Endothelial cell of umbilical vein (primary cell): ENCODE results near the gene LHX3. TPM values are rescaled to one million over a fixed set of nuclear protein-coding genes. Genes with fewer than 3 reads are reported as not detected.

Experiments
- BruUV-seq: library from RNA; stranded (reverse); fragments of 400-500 nt; replicated peaks from 2 replicates; lab custom pipeline; 2021; lab: Mats Ljungman, UMichigan
- CTCF ChIA-PET: fragments of 300-600, 350-600 bp; sonication (Branson Sonifier 250); formaldehyde crosslinking; loops from one replicate; lab custom pipeline; 2021; ENCODE audit warnings: antibody characterized with exemption, inconsistent platforms; lab: Charles Lee
- POLR2A ChIA-PET: fragments of 300-600, 350-600 bp; sonication (Branson Sonifier 250); formaldehyde crosslinking; loops from one replicate; lab custom pipeline; 2021; ENCODE audit warnings: antibody characterized with exemption, inconsistent platforms; lab: Charles Lee
- DNase-seq: peaks from one replicate; pipeline ENCODE4 v3.0.0-alpha.2; 2011; ENCODE audit warnings: low read depth, low spot score
- FAIRE-seq: peaks from 2 replicates; lab custom pipeline; 2011; peaks lifted over from hg19 to GRCh38; lab: Jason Lieb, UNC
- H2AFZ ChIP-seq: 2 replicates; pipeline ENCODE4 v1.6.0; 2012; ENCODE audit warnings: low read depth, low read length, control low read depth, inconsistent platforms
- H3K27ac ChIP-seq: 2 replicates; pipeline ENCODE4 v1.5.1; 2011; ENCODE audit warnings: low read depth, mild to moderate bottlenecking, control low read depth, low read length, moderate library complexity; ENCODE audit not compliant: insufficient read depth
- H3K27me3 ChIP-seq, 2 experiments: 2 replicates each; pipeline versions ENCODE4 v1.6.0 to v1.6.1; 2011; ENCODE audit warnings: low read length in 2 of 2, mixed read lengths in 1 of 2; ENCODE audit not compliant: control insufficient read depth in 2 of 2, insufficient read depth in 2 of 2
- H3K36me3 ChIP-seq, 2 experiments: 2 replicates in 1 of 2; 3 replicates in 1 of 2; pipeline ENCODE4 v1.5.1; 2011; ENCODE audit warnings: low read length in 2 of 2, mild to moderate bottlenecking in 1 of 2, moderate library complexity in 1 of 2; ENCODE audit not compliant: control insufficient read depth in 2 of 2, insufficient read depth in 2 of 2; ENCODE audit errors: extremely low read depth in 1 of 2
- H3K4me1 ChIP-seq: 3 replicates; pipeline ENCODE4 v1.5.1; 2011; ENCODE audit warnings: mild to moderate bottlenecking, low read length; ENCODE audit not compliant: control insufficient read depth, insufficient read depth; ENCODE audit errors: extremely low read depth
- H3K4me2 ChIP-seq: 2 replicates; pipeline ENCODE4 v1.6.1; 2011; ENCODE audit warnings: low read length, control low read depth, mixed read lengths; ENCODE audit not compliant: insufficient read depth
- H3K4me3 ChIP-seq, 3 experiments: fragments of 200-600 bp in 1 of 3; sonication (generic), shearing (Covaris generic) in 1 of 3; replicated peaks in 1 of 3; 2 replicates each; pipeline ENCODE4 v1.5.1; 2011 to 2016; ENCODE audit warnings: control low read depth in 3 of 3, low read length in 3 of 3, mild to moderate bottlenecking in 2 of 3, inconsistent platforms in 1 of 3, low read depth in 1 of 3, moderate library complexity in 1 of 3; ENCODE audit not compliant: insufficient read depth in 1 of 3
- H3K79me2 ChIP-seq: 2 replicates; pipeline ENCODE4 v1.6.0; 2012; ENCODE audit warnings: low read length, inconsistent platforms; ENCODE audit not compliant: control insufficient read depth, insufficient read depth
- H3K9ac ChIP-seq: replicated peaks from 2 replicates; pipeline ENCODE3; 2011; ENCODE audit warnings: low read length, control low read depth; ENCODE audit not compliant: insufficient read depth; ENCODE audit errors: extremely low read depth
- H3K9me1 ChIP-seq: replicated peaks from 3 replicates; pipeline ENCODE4 v1.6.0; 2011; ENCODE audit warnings: mild to moderate bottlenecking, low read length; ENCODE audit not compliant: control insufficient read depth, insufficient read depth; ENCODE audit errors: extremely low read depth
- H3K9me3 ChIP-seq: replicated peaks from 2 replicates; pipeline ENCODE4 v1.5.1; 2012; ENCODE audit warnings: low read length, inconsistent platforms; ENCODE audit not compliant: control insufficient read depth, insufficient read depth
- H4K20me1 ChIP-seq: replicated peaks from 2 replicates; pipeline ENCODE3; 2011; ENCODE audit warnings: mild to moderate bottlenecking, low read length; ENCODE audit not compliant: control insufficient read depth, insufficient read depth; ENCODE audit errors: extremely low read depth
- EZH2 ChIP-seq: IDR thresholded peaks from 2 replicates; pipeline ENCODE4 v1.6.1; 2012; ENCODE audit warnings: borderline replicate concordance, low read depth, mild to moderate bottlenecking, moderate library complexity, low read length, inconsistent platforms; ENCODE audit not compliant: severe bottlenecking
- FOS ChIP-seq: IDR thresholded peaks from 2 replicates; pipeline ENCODE4 v1.6.1; 2011; ENCODE audit warnings: mild to moderate bottlenecking, low read length, moderate library complexity, borderline replicate concordance; ENCODE audit not compliant: insufficient read depth
- GATA2 ChIP-seq: IDR thresholded peaks from 2 replicates; pipeline ENCODE4 v1.7.0; 2011; ENCODE audit warnings: low read depth, mild to moderate bottlenecking, moderate library complexity, mixed read lengths, low read length; ENCODE audit not compliant: insufficient read length, insufficient read depth
- JUN ChIP-seq: IDR thresholded peaks from 2 replicates; pipeline ENCODE4 v1.6.1; 2011; ENCODE audit warnings: borderline replicate concordance, low read depth; ENCODE audit not compliant: insufficient read length, insufficient read depth
- MAX ChIP-seq: IDR thresholded peaks from 2 replicates; pipeline ENCODE4 v1.6.1; 2011; ENCODE audit not compliant: insufficient read depth, insufficient read length
- MYC ChIP-seq: IDR thresholded peaks from one replicate; pipeline ENCODE4 v1.6.1; 2011; ENCODE audit warnings: mild to moderate bottlenecking, low read depth, low read length
- POLR2A ChIP-seq: IDR thresholded peaks from 2 replicates; pipeline ENCODE4 v1.6.1; 2012; ENCODE audit warnings: low read depth, mild to moderate bottlenecking, control low read depth, low read length
- POLR2AphosphoS5 ChIP-seq: IDR thresholded peaks from 2 replicates; pipeline ENCODE4 v1.6.1; 2012; ENCODE audit warnings: low read depth, mild to moderate bottlenecking, control low read depth, low read length, moderate library complexity; ENCODE audit not compliant: insufficient read depth
- dilution Hi-C: fragments of 300-500 bp; cut with MboI; formaldehyde crosslinking; loops from one replicate; pipeline ENCODE4 v1.15.0; 2019; ENCODE audit warnings: low sequenced_read_pairs; ENCODE audit not compliant: extremely low pct_ligation_motif_present
- intact Hi-C: fragments of 100-400 bp; cut with micrococcal nuclease; formaldehyde crosslinking; loops from one replicate; pipeline ENCODE4 v1.10.0; 2022
- polyA plus RNA-seq, 4 experiments: library from polyadenylated mRNA; depleted of rRNA in 3 of 4; stranded (reverse) in 3 of 4; unstranded in 1 of 4; fragments of >200 nt; gene quantifications; 2 replicates each; pipeline versions ENCODE4 v1.2.1 to v1.2.3, GENCODE V29; 2011 to 2012; ENCODE audit warnings: missing spikeins in 1 of 4
- total RNA-seq: library from RNA; stranded (reverse); gene quantifications from 2 replicates; pipeline ENCODE4 v1.2.3, GENCODE V29; 2021
- TF ChIP-seq, protein P1 (sequence below), 2 donors: IDR thresholded peaks; 1 replicate in 1 of 2; 2 replicates in 1 of 2; pipeline ENCODE4 v1.5.1; 2011; ENCODE audit warnings: low read length in 2 of 2, mild to moderate bottlenecking in 2 of 2, moderate library complexity in 2 of 2, control low read depth in 1 of 2, inconsistent platforms in 1 of 2, low read depth in 1 of 2; ENCODE audit not compliant: insufficient read depth in 1 of 2; ENCODE audit errors: extremely low read depth in 1 of 2

Gene LHX3
- total and polyA plus RNA-seq, 2 donors (not counting 3 experiments of a cell fraction or from before 2014, with no cell fraction given): not detected

- Histone ChIP-seq H3K4me1 (peaks cover 15% of the 10 kb centered on the region), H3K79me2 (no peaks in the 10 kb centered on the region), H3K36me3 (no peaks in the 10 kb centered on the region), H3K9me3 (no peaks in the 10 kb centered on the region), H3K9me1 (no peaks in the 10 kb centered on the region), H3K27me3 (peaks cover 0 to 4% of the 10 kb centered on the region in 2 experiments), H3K9ac (no peak overlapping the region), H3K4me2 (peak overlapping the region; percentile 90), H3K4me3 (no peak overlapping the region), H2AFZ (no peak overlapping the region), H4K20me1 (no peaks in the 10 kb centered on the region), H3K27ac (peak overlapping the region; percentile 75)
- no peak for DNase-seq
- BruUV-seq: no TSS peak
- no peak for FAIRE-seq
- intact Hi-C loops (loop anchor here (10.0 kb wide), 1 partner anchor 48 kb away; the partner anchor contains the start of gene LHX3), dilution Hi-C loops (no loop called here)
- ChIA-PET POLR2A (no interaction called here), CTCF (interaction anchor here (1.4 to 1.8 kb wide), 4 partner anchors 9 to 23 kb away, joined by 3 to 10 read pairs (median 5); no protein-coding TSS in a partner anchor)
- TF ChIP-seq MAX: no peak
- TF ChIP-seq POLR2A: no peak
- no peak for TF ChIP-seq EZH2
- TF ChIP-seq POLR2AphosphoS5: no peak
- no peak for TF ChIP-seq GATA2
- no peak for TF ChIP-seq MYC
- TF ChIP-seq, protein P1, sequence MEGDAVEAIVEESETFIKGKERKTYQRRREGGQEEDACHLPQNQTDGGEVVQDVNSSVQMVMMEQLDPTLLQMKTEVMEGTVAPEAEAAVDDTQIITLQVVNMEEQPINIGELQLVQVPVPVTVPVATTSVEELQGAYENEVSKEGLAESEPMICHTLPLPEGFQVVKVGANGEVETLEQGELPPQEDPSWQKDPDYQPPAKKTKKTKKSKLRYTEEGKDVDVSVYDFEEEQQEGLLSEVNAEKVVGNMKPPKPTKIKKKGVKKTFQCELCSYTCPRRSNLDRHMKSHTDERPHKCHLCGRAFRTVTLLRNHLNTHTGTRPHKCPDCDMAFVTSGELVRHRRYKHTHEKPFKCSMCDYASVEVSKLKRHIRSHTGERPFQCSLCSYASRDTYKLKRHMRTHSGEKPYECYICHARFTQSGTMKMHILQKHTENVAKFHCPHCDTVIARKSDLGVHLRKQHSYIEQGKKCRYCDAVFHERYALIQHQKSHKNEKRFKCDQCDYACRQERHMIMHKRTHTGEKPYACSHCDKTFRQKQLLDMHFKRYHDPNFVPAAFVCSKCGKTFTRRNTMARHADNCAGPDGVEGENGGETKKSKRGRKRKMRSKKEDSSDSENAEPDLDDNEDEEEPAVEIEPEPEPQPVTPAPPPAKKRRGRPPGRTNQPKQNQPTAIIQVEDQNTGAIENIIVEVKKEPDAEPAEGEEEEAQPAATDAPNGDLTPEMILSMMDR (IDR thresholded peaks at IDR 0.05; ENCODE audit: extremely low read depth in 1 of 2, insufficient read depth in 1 of 2, low read depth in 1 of 2, low read length in 2 of 2): no peak
- TF ChIP-seq FOS: no peak
- TF ChIP-seq JUN: no peak
Measured at GRCh38 chr9:136156209-136157120, 48.5 kb downstream of the LHX3 start.
